Thymus (tissue), 11 donors: ENCODE results near the gene TACSTD2. TPM values are rescaled to one million over a fixed set of nuclear protein-coding genes. Genes with fewer than 3 reads are reported as not detected.

ENCODE experiments used
- DNase-seq, 9 donors: peaks; one replicate each; pipeline ENCODE4 v3.0.0-alpha.2; 2013; ENCODE audit warnings: low spot score in 9 of 9, low read depth in 6 of 9, missing footprints in 1 of 9
- H3K27ac ChIP-seq, 2 donors: one replicate each; pipeline ENCODE4 v1.5.1; 2013; ENCODE audit warnings: control low read depth in 1 of 2, low read depth in 1 of 2, low read length in 1 of 2, mild to moderate bottlenecking in 1 of 2, moderate library complexity in 1 of 2
- H3K27me3 ChIP-seq, 2 donors: one replicate each; pipeline ENCODE4 v1.5.1; 2013; ENCODE audit warnings: low read length in 1 of 2; ENCODE audit not compliant: control insufficient read depth in 2 of 2, insufficient read depth in 1 of 2
- H3K36me3 ChIP-seq, 2 donors: one replicate each; pipeline ENCODE4 v1.5.1; 2013; ENCODE audit warnings: low read length in 1 of 2, mild to moderate bottlenecking in 1 of 2, moderate library complexity in 1 of 2; ENCODE audit not compliant: control insufficient read depth in 2 of 2, insufficient read depth in 2 of 2
- H3K4me1 ChIP-seq, 2 donors: one replicate each; pipeline ENCODE4 v1.5.1; 2013; ENCODE audit warnings: low read length in 2 of 2; ENCODE audit not compliant: control insufficient read depth in 2 of 2, insufficient read depth in 2 of 2
- H3K4me3 ChIP-seq, 2 donors: one replicate each; pipeline ENCODE4 v1.5.1; 2013; ENCODE audit warnings: low read length in 2 of 2, control low read depth in 1 of 2, mild to moderate bottlenecking in 1 of 2
- H3K9me3 ChIP-seq, 2 donors: one replicate each; pipeline ENCODE4 v1.5.1; 2013; ENCODE audit warnings: low read length in 1 of 2, mild to moderate bottlenecking in 1 of 2; ENCODE audit not compliant: control insufficient read depth in 2 of 2, insufficient read depth in 1 of 2
- WGBS: extraction: QIAGEN DNeasy Blood & Tissue Kit; methylation state at CpG from one replicate; pipeline ENCODE4 v1.1.7; 2013; 5-methylcytosine and 5-hydroxymethylcytosine counted together
- polyA plus RNA-seq: library from polyadenylated mRNA; stranded (reverse); fragments of 200-250 nt; gene quantifications from one replicate; pipeline ENCODE4 v1.2.3, GENCODE V29; 2013
- total RNA-seq: library from RNA; stranded (reverse); fragments of 120-200 nt; gene quantifications from one replicate; pipeline ENCODE4 v1.2.4, GENCODE V29; 2013
- donor health status: healthy.

TACSTD2 gene
- total and polyA plus RNA-seq, 2 donors: 2.9 to 132 TPM

DNA sequence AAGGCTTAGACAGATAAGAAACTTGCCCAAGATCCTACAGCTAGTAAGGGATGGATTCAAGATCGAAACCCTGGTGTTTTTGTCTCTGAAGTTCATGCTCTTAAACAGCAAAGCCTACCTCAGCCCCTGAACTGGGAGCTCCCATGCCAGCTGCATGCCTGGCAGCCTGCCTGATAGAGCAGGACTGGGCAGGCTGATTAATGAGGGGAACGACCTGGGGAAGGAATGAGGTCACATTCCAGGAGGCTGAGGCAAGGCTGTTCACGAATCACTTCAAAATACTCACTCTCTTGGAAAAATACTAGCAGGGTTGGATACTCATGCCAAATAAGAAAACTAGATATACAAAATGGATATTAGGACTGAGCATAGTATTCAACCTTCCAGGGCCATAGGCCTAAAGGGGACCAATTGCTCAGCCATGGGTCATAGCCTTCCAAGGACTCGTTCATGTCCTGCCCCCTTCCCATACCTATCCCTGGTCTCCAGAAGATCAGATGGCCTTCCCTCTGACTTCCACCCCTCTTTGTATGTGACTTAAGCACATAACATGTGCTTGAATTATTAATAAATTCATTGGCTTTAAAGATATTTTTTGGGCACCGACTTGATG lies 15.6 kb upstream of the TACSTD2 start:
- no peaks in the 10 kb centered on the region for H3K9me3 ChIP-seq
- DNase-seq: no peak
- 83% methylated on average over 5 of the region's 5 CpGs for WGBS
- no peaks in the 10 kb centered on the region for H3K36me3 ChIP-seq
- H3K4me3 ChIP-seq: no peak overlapping the region
- H3K27ac ChIP-seq: no peak overlapping the region
- H3K27me3 ChIP-seq: no peaks in the 10 kb centered on the region
- no peaks in the 10 kb centered on the region for H3K4me1 ChIP-seq

DNA sequence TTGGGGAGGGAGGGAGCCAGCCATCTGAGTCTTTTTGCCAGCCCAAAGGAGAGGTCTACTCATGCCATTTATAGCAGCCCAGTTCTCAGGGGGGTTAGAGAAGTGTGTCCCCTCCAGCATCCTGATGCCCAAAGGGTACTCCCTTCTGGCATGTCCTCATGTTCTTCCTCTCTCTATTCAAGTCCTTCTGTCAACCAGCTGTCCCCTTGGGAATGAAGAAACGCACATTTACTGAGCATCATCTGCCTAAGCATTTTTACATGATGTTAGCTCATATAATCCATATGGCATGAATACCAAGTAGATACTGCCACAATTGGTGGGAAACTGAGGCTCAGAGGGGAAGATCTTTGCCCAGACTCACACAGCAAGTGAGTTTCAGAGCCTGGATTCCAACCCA lies 14.8 kb upstream of the TACSTD2 start:
- DNase-seq: no peak
- no peaks in the 10 kb centered on the region for H3K27me3 ChIP-seq
- H3K27ac ChIP-seq: no peak overlapping the region
- H3K36me3 ChIP-seq: no peaks in the 10 kb centered on the region
- no peaks in the 10 kb centered on the region for H3K9me3 ChIP-seq
- no peaks in the 10 kb centered on the region for H3K4me1 ChIP-seq
- 100% methylated on average over 1 of the region's 1 CpG for WGBS
- H3K4me3 ChIP-seq: no peak overlapping the region

DNA sequence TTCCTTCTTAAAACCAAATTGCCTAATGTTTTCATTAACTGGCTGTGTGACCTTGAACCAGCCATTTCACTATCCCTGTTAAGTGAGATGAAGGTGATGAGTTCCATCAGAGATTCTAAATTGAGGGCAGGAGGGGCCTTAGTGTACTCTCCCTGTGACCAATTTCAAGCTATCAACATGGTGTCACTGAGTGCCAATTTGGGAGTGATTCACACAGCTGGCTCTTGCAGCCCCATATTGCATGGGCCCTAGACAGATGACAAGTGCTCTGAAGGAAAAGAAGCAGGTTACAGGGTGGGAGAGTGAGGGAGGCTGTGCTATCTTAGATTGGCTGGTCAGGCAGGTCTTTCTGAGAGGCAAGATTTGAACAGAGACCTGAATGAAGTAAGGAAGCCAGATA lies 13.0 kb upstream of the TACSTD2 start:
- DNase-seq: no peak
- Histone ChIP-seq H3K9me3 (no peaks in the 10 kb centered on the region), H3K4me3 (no peak overlapping the region), H3K4me1 (no peaks in the 10 kb centered on the region), H3K27me3 (no peaks in the 10 kb centered on the region), H3K27ac (no peak overlapping the region), H3K36me3 (no peaks in the 10 kb centered on the region)

DNA sequence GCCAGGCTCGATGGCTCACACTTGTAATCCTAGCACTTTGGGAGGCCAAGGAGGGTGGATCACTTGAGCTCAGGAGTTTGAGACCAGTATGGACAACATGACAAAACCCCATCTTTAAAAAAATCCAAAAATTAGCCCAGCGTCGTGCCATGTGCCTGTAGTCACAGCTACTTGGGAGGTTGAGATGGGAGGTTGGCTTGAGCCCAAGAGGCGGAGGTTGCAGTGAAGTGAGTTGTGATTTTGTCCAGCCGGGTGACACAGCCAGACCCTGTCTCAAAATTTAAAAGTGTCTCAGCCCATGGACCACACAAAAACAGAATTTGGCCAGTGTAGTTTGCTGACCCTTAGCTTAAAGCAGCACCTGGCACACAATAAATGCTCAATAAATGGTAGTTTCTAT lies 11.3 kb upstream of the TACSTD2 start:
- DNase-seq: no peak
- Histone ChIP-seq H3K4me3 (no peak overlapping the region), H3K4me1 (no peaks in the 10 kb centered on the region), H3K27ac (no peak overlapping the region), H3K9me3 (no peaks in the 10 kb centered on the region), H3K27me3 (no peaks in the 10 kb centered on the region), H3K36me3 (no peaks in the 10 kb centered on the region)
- WGBS: 97% methylated on average over 5 of the region's 5 CpGs

DNA sequence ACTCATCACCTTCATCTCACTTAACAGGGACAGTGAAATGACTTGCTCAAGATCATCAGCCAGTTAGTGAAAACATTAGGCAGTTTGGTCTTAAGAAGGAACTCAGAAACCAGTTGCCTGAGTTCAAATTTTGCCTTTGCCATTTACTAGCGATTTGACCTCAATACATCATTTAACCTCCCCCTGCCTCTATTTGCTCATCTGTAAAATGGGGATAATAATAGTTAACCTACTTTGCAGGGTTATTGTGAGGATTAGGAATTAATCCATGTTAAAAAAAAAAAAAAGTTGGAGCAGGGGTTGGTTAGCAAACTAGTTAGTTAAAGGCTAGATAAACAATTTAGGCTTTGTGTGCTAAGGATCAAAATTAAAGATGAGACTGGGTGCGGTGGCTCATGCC lies 10.6 kb upstream of the TACSTD2 start:
- H3K27ac ChIP-seq: no peak overlapping the region
- H3K27me3 ChIP-seq: no peaks in the 10 kb centered on the region
- H3K4me1 ChIP-seq: no peaks in the 10 kb centered on the region
- WGBS: 97% methylated on average over 2 of the region's 2 CpGs
- DNase-seq: no peak
- no peaks in the 10 kb centered on the region for H3K36me3 ChIP-seq
- H3K4me3 ChIP-seq: no peak overlapping the region
- no peaks in the 10 kb centered on the region for H3K9me3 ChIP-seq

DNA sequence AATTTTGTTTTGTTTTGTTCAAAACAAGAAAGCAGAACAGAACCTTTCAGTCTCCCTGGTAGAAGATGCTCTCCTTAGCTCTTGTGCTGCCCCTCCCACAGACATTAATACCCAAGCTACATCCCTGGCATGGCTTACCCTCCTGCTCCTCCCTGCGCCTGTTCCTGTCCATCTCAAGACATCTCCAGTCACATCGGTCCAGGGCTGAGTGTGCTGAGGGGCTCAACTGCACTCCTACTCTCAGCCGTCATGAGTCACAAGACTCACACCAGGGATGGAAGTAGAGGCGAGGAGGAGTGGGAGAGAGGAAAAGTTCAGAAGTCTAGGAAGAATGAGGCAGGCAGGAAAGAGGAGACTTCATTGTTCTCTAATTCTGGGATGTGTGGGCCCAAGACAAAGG lies 9.2 kb upstream of the TACSTD2 start:
- no peaks in the 10 kb centered on the region for H3K9me3 ChIP-seq
- H3K4me3 ChIP-seq: no peak overlapping the region
- no peaks in the 10 kb centered on the region for H3K27me3 ChIP-seq
- H3K27ac ChIP-seq: no peak overlapping the region
- H3K36me3 ChIP-seq: no peaks in the 10 kb centered on the region
- 95% methylated on average over 4 of the region's 4 CpGs for WGBS
- no peak for DNase-seq
- no peaks in the 10 kb centered on the region for H3K4me1 ChIP-seq

DNA sequence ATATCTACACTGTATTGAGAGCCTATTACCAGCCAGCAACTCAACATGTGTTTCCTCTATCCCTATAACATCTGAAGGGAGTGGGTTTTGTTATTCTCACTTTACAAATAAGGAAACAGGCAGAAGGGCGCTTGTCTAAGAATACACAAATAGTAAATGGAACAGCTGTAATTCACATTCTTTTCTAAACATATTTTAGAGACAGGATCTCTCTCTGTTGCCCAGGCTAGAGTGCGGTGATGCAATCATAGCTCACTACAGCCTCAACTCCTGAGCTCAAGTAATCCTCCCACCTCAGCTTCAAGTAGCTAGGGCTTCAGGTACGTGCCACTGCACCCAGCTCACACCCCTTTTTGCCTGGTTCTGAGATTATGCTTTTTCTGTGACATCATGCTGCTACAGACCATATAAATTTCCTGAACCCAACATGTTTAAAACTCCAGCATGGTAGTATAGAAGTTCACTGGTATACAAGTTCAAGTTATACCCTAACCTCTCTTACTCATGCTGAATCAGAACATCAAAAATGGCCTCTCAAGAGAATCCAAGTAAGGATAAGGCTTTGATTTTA lies 8.6 kb upstream of the TACSTD2 start:
- Histone ChIP-seq H3K27ac (no peak overlapping the region), H3K36me3 (no peaks in the 10 kb centered on the region), H3K4me1 (no peaks in the 10 kb centered on the region), H3K27me3 (no peaks in the 10 kb centered on the region), H3K4me3 (no peak overlapping the region), H3K9me3 (no peaks in the 10 kb centered on the region)
- no peak for DNase-seq
- WGBS: 56% methylated on average over 3 of the region's 3 CpGs

DNA sequence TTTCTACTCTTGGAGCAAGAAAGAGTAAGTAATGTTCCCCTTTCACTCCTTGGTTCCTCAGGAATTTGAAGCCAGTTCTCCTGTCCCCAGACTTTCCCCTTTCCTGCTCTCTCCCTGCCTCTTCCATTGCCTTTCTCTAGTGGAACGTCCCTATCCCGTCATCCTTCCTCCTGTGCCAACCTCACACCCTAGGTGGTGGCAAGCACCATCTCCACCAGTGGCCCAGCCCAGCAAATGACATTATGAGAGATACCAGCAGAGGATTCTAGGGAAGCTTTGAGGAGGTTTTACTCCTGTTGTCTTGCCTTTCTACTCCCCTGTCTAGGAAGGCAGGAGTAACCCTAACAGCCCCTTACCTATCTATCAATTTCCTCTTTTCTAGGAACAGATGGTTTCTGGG lies 8.1 kb upstream of the TACSTD2 start:
- no peak overlapping the region for H3K4me3 ChIP-seq
- no peaks in the 10 kb centered on the region for H3K4me1 ChIP-seq
- 72% methylated on average over 2 of the region's 2 CpGs for WGBS
- no peak overlapping the region for H3K27ac ChIP-seq
- H3K36me3 ChIP-seq: no peaks in the 10 kb centered on the region
- no peaks in the 10 kb centered on the region for H3K27me3 ChIP-seq
- no peak for DNase-seq
- H3K9me3 ChIP-seq: no peaks in the 10 kb centered on the region

DNA sequence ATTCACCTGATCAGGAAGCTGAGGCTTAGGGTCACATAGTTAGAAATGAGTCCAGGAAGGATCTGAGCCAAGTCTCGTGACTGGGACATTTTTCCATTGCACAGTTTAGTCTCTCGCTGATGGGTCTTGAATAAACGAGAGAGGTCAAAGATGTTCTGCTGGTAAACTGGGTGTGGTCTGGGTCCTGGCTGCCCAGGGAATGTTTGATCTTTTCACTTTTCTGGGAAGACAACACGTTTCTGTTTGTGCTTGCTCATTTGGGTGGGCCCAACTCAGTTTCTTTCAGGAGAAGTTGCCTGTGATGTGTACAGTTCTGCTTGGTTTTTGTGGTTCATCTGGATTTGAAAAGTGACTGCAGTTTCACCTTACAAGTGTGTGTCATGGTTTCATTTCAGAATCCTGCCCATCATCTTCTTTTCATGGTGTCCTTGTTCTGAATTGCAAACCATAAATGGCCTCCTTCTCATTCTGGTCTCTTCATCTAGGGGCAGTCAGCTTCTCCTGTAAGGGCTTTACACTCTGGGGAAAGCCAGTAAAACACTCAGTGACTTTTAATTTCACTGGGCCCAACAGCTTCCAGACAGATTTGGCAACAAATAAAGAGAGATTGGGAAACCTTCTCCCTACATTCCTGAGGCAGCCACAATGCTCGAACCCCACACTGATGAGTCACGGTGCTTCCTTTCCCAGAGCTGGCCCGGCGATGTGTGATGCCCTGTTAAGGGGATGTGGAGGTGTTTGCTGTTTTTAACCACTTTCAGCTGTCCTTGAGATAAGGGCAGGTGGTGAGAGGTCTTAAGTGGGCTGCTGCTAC lies 7.2 kb upstream of the TACSTD2 start:
- Histone ChIP-seq H3K27me3 (peaks cover 0 to 3% of the 10 kb centered on the region in 2 donors), H3K4me3 (no peak overlapping the region), H3K27ac (peak overlapping the region in 1 of 2 donors; percentile 42), H3K9me3 (no peaks in the 10 kb centered on the region), H3K36me3 (no peaks in the 10 kb centered on the region), H3K4me1 (no peaks in the 10 kb centered on the region)
- WGBS: 34% methylated on average over 8 of the region's 8 CpGs
- peak in 1 of 9 donors; percentile 6 for DNase-seq
